HepG2 (cell line): Measurements from ENCODE around the gene SLC6A17. TPM values are rescaled to one million over a fixed set of nuclear protein-coding genes. Genes with fewer than 3 reads are reported as not detected.

Experiments
- ETV6 ChIP-seq: sonication (generic); formaldehyde crosslinking; conservative IDR thresholded peaks from 2 replicates; pipeline ENCODE4 v1.4.0; 2020; ENCODE audit warnings: missing genetic modification reagents
- JUND ChIP-seq: sonication (generic); formaldehyde crosslinking; IDR thresholded peaks from 2 replicates; pipeline ENCODE4 v1.8.0; 2022; ENCODE audit warnings: mild to moderate bottlenecking, missing genetic modification reagents
- KLF6 ChIP-seq: IDR thresholded peaks from 2 replicates; pipeline ENCODE4 v1.8.0; 2016; ENCODE audit warnings: missing biosample characterization, missing genetic modification reagents
- NFE2L1 ChIP-seq: sonication (generic); formaldehyde crosslinking; IDR thresholded peaks from 2 replicates; pipeline ENCODE4 v1.4.0; 2020; ENCODE audit warnings: missing genetic modification reagents, mild to moderate bottlenecking, borderline replicate concordance
- NFE2L2 ChIP-seq: fragments of 150-350 bp; IDR thresholded peaks from 2 replicates; pipeline ENCODE4 v1.6.1; 2014; ENCODE audit warnings: low read length
- RAD51 ChIP-seq: fragments of 450-650 bp; IDR thresholded peaks from 2 replicates; pipeline ENCODE4 v1.6.1; 2016; ENCODE audit warnings: borderline replicate concordance
- REL ChIP-seq: sonication (generic); formaldehyde crosslinking; conservative IDR thresholded peaks from 2 replicates; pipeline ENCODE4 v1.8.0; 2022; ENCODE audit warnings: mild to moderate bottlenecking, missing genetic modification reagents, moderate library complexity
- RXRB ChIP-seq: IDR thresholded peaks from 2 replicates; pipeline ENCODE4 v1.6.1; 2016; ENCODE audit warnings: borderline replicate concordance, missing genetic modification reagents, missing compliant biosample characterization
- SPEN ChIP-seq: sonication (generic); formaldehyde crosslinking; IDR thresholded peaks from 2 replicates; pipeline ENCODE4 v1.5.1; 2020; ENCODE audit warnings: low read depth, mild to moderate bottlenecking, missing genetic modification reagents
- TBX3 ChIP-seq: fragments of 450-650 bp; IDR thresholded peaks from 2 replicates; pipeline ENCODE4 v1.6.1; 2017; ENCODE audit warnings: antibody characterized with exemption, mild to moderate bottlenecking, inconsistent platforms, borderline replicate concordance
- ZFP41 ChIP-seq: sonication (generic); formaldehyde crosslinking; IDR thresholded peaks from 2 replicates; pipeline ENCODE4 v1.4.0; 2020; ENCODE audit warnings: mild to moderate bottlenecking, missing genetic modification reagents, borderline replicate concordance
- ZNF296 ChIP-seq: sonication (generic); formaldehyde crosslinking; conservative IDR thresholded peaks from 2 replicates; pipeline ENCODE4 v1.5.0; 2020; ENCODE audit warnings: mild to moderate bottlenecking, missing genetic modification reagents
- ZNF335 ChIP-seq: sonication (generic); formaldehyde crosslinking; IDR thresholded peaks from 2 replicates; pipeline ENCODE4 v1.4.0; 2020; ENCODE audit warnings: missing genetic modification reagents
- ZNF33A ChIP-seq: sonication (generic); formaldehyde crosslinking; IDR thresholded peaks from 2 replicates; pipeline ENCODE4 v1.5.1; 2020; ENCODE audit warnings: missing genetic modification reagents, mild to moderate bottlenecking, moderate library complexity, borderline replicate concordance
- ZNF746 ChIP-seq: sonication (generic); formaldehyde crosslinking; IDR thresholded peaks from 2 replicates; pipeline ENCODE4 v1.8.0; 2022; ENCODE audit warnings: mild to moderate bottlenecking, missing genetic modification reagents
- ZNF883 ChIP-seq: sonication (generic); formaldehyde crosslinking; IDR thresholded peaks from 2 replicates; pipeline ENCODE4 v1.5.1; 2020; ENCODE audit warnings: mild to moderate bottlenecking, missing genetic modification reagents; ENCODE audit errors: not compliant biosample characterization
- ZSCAN22 ChIP-seq: sonication (generic); formaldehyde crosslinking; IDR thresholded peaks from 2 replicates; pipeline ENCODE4 v1.4.0; 2020; ENCODE audit warnings: mild to moderate bottlenecking, missing genetic modification reagents
- polyA plus RNA-seq, 8 experiments: library from polyadenylated mRNA; depleted of rRNA in 3 of 8; stranded (reverse) in 7 of 8; unstranded in 1 of 8; fragments of >200 nt; fragmentation: Illumina TruSeq in 4 of 8; extraction: Trizol in 4 of 8; gene quantifications; 2 replicates each; pipeline versions ENCODE4 v1.2.1 to v1.2.3, GENCODE V29; 2011 to 2016; ENCODE audit warnings: low read depth in 4 of 8, missing spikeins in 1 of 8, mixed read lengths in 1 of 8; ENCODE audit not compliant: insufficient read depth in 1 of 8
- total RNA-seq, 5 experiments: library from RNA; depleted of rRNA; stranded (reverse); fragments of >200 nt; fragmentation: Illumina TruSeq; extraction: Trizol; gene quantifications; 2 replicates each; pipeline ENCODE4 v1.2.3, GENCODE V29; 2016; ENCODE audit warnings: low read depth in 1 of 5
- TF ChIP-seq, protein P1 (sequence below): IDR thresholded peaks from 2 replicates; pipeline ENCODE4 v1.6.1; 2016; ENCODE audit warnings: missing compliant biosample characterization, missing genetic modification reagents, borderline replicate concordance
- TF ChIP-seq, protein P2 (sequence below): sonication (generic); formaldehyde crosslinking; IDR thresholded peaks from 2 replicates; pipeline ENCODE4 v1.4.0; 2020; ENCODE audit warnings: missing genetic modification reagents
- TF ChIP-seq, protein P3 (sequence below): sonication (generic); formaldehyde crosslinking; IDR thresholded peaks from 2 replicates; pipeline ENCODE4 v1.5.0; 2020; ENCODE audit warnings: missing genetic modification reagents
- TF ChIP-seq, protein P4 (sequence below): sonication (generic); formaldehyde crosslinking; IDR thresholded peaks from 2 replicates; pipeline ENCODE4 v1.4.0; 2020; ENCODE audit warnings: mild to moderate bottlenecking, missing genetic modification reagents
- TF ChIP-seq, protein P5 (sequence below): sonication (generic); formaldehyde crosslinking; IDR thresholded peaks from 2 replicates; pipeline ENCODE4 v1.8.1; 2023; ENCODE audit warnings: mild to moderate bottlenecking, moderate library complexity, missing genetic modification reagents

SLC6A17 gene
- total and polyA plus RNA-seq, 2 of the 13 experiments (the other 11 are each of a cell fraction or from before 2014, with no cell fraction given) = not detected

DNA sequence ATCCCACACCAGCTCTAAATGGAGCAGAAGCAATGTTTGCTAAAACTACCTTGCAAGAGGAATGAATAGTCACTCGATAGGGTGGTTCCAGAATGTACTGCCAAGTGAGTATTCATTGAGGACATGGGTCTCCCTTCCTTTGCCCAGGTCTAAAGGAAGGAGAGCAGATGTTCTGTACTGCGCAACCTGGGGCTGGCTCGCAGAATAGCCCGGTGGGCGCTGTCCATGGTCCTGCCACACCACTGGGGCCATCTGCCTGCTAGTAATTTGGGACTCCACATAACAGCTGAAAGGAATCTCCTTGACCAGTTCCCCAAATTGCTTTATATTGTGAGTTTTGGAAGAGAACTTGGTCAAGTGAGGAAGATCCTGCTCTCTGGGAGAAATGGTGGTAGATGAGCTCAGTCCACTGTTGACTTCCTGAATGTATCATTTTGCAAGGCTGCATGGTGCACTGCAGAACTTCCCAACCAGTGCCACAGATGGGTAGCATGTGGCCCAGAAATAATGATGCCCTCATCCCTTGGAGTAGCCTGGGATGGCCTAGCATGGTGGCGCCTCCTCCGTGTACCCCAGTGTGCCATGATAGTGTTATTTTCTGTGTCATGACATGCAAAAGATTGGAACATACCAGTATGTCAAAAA lies 5.7 kb downstream of the SLC6A17 start (continued):
- TF ChIP-seq SPEN (no peak), KLF6 (CRISPR knock-in tag) (peak; percentile 90; the same call in 1 of the 2 replicates), ZNF335 (CRISPR knock-in tag) (no peak), RAD51 (no peak), ZSCAN22 (CRISPR knock-in tag) (no peak), REL (CRISPR knock-in tag) (no peak), TBX3 (no peak), ZFP41 (no peak), NFE2L2 (no peak), ZNF883 (CRISPR knock-in tag) (no peak), ZNF746 (no peak), NFE2L1 (CRISPR knock-in tag) (no peak), ETV6 (CRISPR knock-in tag) (no peak), RXRB (CRISPR knock-in tag) (0 out of 2 replicates have a peak, but pooled peaks have one; percentile 23), JUND (CRISPR knock-in tag) (no peak; the same call in 1 of the 2 replicates), ZNF33A (CRISPR knock-in tag) (no peak), ZNF296 (CRISPR knock-in tag) (no peak)
- TF ChIP-seq, protein P1, sequence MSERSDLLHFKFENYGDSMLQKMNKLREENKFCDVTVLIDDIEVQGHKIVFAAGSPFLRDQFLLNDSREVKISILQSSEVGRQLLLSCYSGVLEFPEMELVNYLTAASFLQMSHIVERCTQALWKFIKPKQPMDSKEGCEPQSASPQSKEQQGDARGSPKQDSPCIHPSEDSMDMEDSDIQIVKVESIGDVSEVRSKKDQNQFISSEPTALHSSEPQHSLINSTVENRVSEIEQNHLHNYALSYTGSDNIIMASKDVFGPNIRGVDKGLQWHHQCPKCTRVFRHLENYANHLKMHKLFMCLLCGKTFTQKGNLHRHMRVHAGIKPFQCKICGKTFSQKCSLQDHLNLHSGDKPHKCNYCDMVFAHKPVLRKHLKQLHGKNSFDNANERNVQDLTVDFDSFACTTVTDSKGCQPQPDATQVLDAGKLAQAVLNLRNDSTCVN (CRISPR knock-in tag) = peak; percentile 80
- TF ChIP-seq, protein P2, sequence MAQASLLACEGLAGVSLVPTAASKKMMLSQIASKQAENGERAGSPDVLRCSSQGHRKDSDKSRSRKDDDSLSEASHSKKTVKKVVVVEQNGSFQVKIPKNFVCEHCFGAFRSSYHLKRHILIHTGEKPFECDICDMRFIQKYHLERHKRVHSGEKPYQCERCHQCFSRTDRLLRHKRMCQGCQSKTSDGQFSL (CRISPR knock-in tag) = no peak
- TF ChIP-seq, protein P3, sequence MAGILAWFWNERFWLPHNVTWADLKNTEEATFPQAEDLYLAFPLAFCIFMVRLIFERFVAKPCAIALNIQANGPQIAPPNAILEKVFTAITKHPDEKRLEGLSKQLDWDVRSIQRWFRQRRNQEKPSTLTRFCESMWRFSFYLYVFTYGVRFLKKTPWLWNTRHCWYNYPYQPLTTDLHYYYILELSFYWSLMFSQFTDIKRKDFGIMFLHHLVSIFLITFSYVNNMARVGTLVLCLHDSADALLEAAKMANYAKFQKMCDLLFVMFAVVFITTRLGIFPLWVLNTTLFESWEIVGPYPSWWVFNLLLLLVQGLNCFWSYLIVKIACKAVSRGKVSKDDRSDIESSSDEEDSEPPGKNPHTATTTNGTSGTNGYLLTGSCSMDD = no peak
- TF ChIP-seq, protein P4, sequence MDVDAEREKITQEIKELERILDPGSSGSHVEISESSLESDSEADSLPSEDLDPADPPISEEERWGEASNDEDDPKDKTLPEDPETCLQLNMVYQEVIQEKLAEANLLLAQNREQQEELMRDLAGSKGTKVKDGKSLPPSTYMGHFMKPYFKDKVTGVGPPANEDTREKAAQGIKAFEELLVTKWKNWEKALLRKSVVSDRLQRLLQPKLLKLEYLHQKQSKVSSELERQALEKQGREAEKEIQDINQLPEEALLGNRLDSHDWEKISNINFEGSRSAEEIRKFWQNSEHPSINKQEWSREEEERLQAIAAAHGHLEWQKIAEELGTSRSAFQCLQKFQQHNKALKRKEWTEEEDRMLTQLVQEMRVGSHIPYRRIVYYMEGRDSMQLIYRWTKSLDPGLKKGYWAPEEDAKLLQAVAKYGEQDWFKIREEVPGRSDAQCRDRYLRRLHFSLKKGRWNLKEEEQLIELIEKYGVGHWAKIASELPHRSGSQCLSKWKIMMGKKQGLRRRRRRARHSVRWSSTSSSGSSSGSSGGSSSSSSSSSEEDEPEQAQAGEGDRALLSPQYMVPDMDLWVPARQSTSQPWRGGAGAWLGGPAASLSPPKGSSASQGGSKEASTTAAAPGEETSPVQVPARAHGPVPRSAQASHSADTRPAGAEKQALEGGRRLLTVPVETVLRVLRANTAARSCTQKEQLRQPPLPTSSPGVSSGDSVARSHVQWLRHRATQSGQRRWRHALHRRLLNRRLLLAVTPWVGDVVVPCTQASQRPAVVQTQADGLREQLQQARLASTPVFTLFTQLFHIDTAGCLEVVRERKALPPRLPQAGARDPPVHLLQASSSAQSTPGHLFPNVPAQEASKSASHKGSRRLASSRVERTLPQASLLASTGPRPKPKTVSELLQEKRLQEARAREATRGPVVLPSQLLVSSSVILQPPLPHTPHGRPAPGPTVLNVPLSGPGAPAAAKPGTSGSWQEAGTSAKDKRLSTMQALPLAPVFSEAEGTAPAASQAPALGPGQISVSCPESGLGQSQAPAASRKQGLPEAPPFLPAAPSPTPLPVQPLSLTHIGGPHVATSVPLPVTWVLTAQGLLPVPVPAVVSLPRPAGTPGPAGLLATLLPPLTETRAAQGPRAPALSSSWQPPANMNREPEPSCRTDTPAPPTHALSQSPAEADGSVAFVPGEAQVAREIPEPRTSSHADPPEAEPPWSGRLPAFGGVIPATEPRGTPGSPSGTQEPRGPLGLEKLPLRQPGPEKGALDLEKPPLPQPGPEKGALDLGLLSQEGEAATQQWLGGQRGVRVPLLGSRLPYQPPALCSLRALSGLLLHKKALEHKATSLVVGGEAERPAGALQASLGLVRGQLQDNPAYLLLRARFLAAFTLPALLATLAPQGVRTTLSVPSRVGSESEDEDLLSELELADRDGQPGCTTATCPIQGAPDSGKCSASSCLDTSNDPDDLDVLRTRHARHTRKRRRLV (CRISPR knock-in tag) = peak; percentile 44; the same call in 1 of the 2 replicates
- TF ChIP-seq, protein P5, sequence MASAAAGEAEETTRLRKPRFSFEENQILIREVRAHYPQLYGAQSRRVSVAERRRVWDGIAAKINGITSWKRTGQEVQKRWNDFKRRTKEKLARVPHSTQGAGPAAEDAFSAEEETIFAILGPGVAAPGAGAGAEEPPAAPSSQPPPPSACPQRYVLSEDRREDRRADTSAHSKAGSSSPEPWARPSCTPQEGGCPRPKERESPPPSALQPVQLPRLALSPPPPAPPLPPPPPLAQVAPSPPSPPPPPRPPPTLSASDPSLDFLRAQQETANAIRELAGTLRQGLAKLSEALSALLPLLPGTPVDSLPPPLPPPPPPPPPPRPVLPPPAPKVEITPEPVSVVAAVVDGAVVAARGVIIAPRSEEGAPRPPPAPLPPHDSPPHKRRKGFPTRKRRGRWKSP (CRISPR knock-in tag) = peak; percentile 48; the same call in 1 of the 2 replicates
